SU-DHL-6 (cell line): ENCODE data around the gene CADPS.

Source experiments
- EZH2phosphoT487 ChIP-seq: fragments of 200-600 bp; sonication (generic), shearing (Covaris generic); conservative IDR thresholded peaks from 2 replicates; pipeline ENCODE4 v1.6.1; 2018; ENCODE audit warnings: mild to moderate bottlenecking, antibody characterized with exemption, low read length, moderate library complexity, mixed read lengths
- TF ChIP-seq, protein P1 (sequence below): fragments of 200-600 bp; sonication (generic); IDR thresholded peaks from one replicate; pipeline ENCODE4 v1.5.1; 2017; ENCODE audit warnings: antibody characterized with exemption, mild to moderate bottlenecking, low read length, moderate library complexity; ENCODE audit not compliant: insufficient read depth, poor library complexity, severe bottlenecking

DNA sequence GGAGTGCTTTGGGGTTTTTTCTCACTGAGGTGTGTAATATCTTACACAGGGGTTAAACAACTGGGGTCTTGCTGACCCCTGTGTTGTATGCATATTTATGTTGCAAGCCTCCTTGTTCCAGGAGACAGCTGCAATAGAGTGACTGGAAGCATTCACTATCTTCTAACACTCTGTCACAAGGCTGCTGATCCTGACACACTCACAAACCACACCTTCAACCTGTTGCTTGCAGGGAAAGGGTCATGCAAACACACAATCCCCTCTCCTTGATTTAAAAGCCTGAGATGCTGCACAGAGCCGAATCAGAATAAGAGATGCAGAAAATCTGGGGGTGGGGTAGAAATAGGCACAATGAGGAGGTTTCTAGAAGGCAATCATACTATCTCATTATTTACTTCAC lies 197.3 kb downstream of the CADPS start:
- TF ChIP-seq, protein P1, sequence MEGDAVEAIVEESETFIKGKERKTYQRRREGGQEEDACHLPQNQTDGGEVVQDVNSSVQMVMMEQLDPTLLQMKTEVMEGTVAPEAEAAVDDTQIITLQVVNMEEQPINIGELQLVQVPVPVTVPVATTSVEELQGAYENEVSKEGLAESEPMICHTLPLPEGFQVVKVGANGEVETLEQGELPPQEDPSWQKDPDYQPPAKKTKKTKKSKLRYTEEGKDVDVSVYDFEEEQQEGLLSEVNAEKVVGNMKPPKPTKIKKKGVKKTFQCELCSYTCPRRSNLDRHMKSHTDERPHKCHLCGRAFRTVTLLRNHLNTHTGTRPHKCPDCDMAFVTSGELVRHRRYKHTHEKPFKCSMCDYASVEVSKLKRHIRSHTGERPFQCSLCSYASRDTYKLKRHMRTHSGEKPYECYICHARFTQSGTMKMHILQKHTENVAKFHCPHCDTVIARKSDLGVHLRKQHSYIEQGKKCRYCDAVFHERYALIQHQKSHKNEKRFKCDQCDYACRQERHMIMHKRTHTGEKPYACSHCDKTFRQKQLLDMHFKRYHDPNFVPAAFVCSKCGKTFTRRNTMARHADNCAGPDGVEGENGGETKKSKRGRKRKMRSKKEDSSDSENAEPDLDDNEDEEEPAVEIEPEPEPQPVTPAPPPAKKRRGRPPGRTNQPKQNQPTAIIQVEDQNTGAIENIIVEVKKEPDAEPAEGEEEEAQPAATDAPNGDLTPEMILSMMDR = no peak
- no peak for TF ChIP-seq EZH2phosphoT487
